DOHH2 (cell line): ENCODE results near the gene CDKN2C.

Experiments used
- H3F3A ChIP-seq: fragments of 200-600 bp; sonication (generic), shearing (Covaris generic); 2 replicates; pipeline ENCODE4 v1.6.0; 2016; ENCODE audit warnings: antibody characterized with exemption, mild to moderate bottlenecking; ENCODE audit not compliant: control insufficient read depth, insufficient read depth
- H3K27ac ChIP-seq: fragments of 200-600 bp; sonication (generic); 2 replicates; pipeline ENCODE4 v1.5.1; 2014; ENCODE audit warnings: low read depth, mild to moderate bottlenecking, low read length, moderate library complexity
- H3K27me3 ChIP-seq: fragments of 200-600 bp; sonication (generic); 2 replicates; pipeline ENCODE4 v1.6.1; 2014; ENCODE audit warnings: mild to moderate bottlenecking, low read length, mixed read lengths; ENCODE audit not compliant: control insufficient read depth
- H3K36me3 ChIP-seq: fragments of 200-600 bp; sonication (generic); 2 replicates; pipeline ENCODE4 v1.6.1; 2014; ENCODE audit warnings: mild to moderate bottlenecking, low read length, moderate library complexity, mixed read lengths; ENCODE audit not compliant: control insufficient read depth
- H3K4me1 ChIP-seq: fragments of 200-600 bp; sonication (generic); 2 replicates; pipeline ENCODE4 v1.6.1; 2014; ENCODE audit warnings: mild to moderate bottlenecking, low read length, mixed read lengths; ENCODE audit not compliant: control insufficient read depth
- H3K4me2 ChIP-seq: fragments of 200-600 bp; sonication (generic); 2 replicates; pipeline ENCODE4 v1.6.0; 2014; ENCODE audit warnings: mild to moderate bottlenecking, low read length, moderate library complexity
- H3K4me3 ChIP-seq: fragments of 200-600 bp; sonication (generic); 2 replicates; pipeline ENCODE4 v1.5.1; 2014; ENCODE audit warnings: mild to moderate bottlenecking, low read length, mixed read lengths
- H3K79me2 ChIP-seq: fragments of 200-600 bp; sonication (generic); 2 replicates; pipeline ENCODE4 v1.6.1; 2014; ENCODE audit warnings: mild to moderate bottlenecking, low read length, mixed read lengths; ENCODE audit not compliant: control insufficient read depth
- H3K9me2 ChIP-seq: fragments of 200-600 bp; sonication (generic); replicated peaks from 2 replicates; pipeline ENCODE4 v1.6.1; 2014; ENCODE audit warnings: mild to moderate bottlenecking, low read length, mixed read lengths; ENCODE audit not compliant: control insufficient read depth
- H3K9me3 ChIP-seq: fragments of 200-600 bp; sonication (generic); 2 replicates; pipeline ENCODE4 v1.6.1; 2014; ENCODE audit warnings: antibody characterized with exemption, low read length, mixed read lengths; ENCODE audit not compliant: control insufficient read depth, insufficient read depth
- H4K20me1 ChIP-seq: fragments of 200-600 bp; sonication (generic); 2 replicates; pipeline ENCODE4 v1.6.0; 2014; ENCODE audit warnings: low read depth, mild to moderate bottlenecking, antibody characterized with exemption, low read length, moderate library complexity; ENCODE audit not compliant: control insufficient read depth, insufficient read depth
- CTCF ChIP-seq: fragments of 200-600 bp; sonication (generic); IDR thresholded peaks from one replicate; pipeline ENCODE4 v1.5.1; 2014; ENCODE audit warnings: antibody characterized with exemption, mild to moderate bottlenecking, low read depth, low read length; ENCODE audit not compliant: poor library complexity, severe bottlenecking
- EZH2phosphoT487 ChIP-seq: fragments of 200-600 bp; sonication (generic); IDR thresholded peaks from 2 replicates; pipeline ENCODE4 v1.6.1; 2017; ENCODE audit warnings: borderline replicate concordance, mild to moderate bottlenecking, antibody characterized with exemption, low read length, moderate library complexity, mixed read lengths

The CDKN2C gene

GRCh38 chr1:50936321-50936720, 33.7 kb upstream of the CDKN2C start:
- TF ChIP-seq EZH2phosphoT487 (no peak), CTCF (no peak)
- peaks cover 98% of the 10 kb centered on the region for H3K79me2 ChIP-seq
- no peak overlapping the region for H3K4me2 ChIP-seq
- H3K27me3 ChIP-seq = no peaks in the 10 kb centered on the region
- H3K4me1 ChIP-seq = peaks cover 19% of the 10 kb centered on the region
- peaks cover under 1% of the 10 kb centered on the region; the same call in 1 of the 2 replicates for H3K36me3 ChIP-seq
- H3K4me3 ChIP-seq = no peak overlapping the region
- no peak overlapping the region for H3K27ac ChIP-seq
- peaks cover 5% of the 10 kb centered on the region; the same call in 1 of the 2 replicates for H4K20me1 ChIP-seq
- H3K9me3 ChIP-seq = no peaks in the 10 kb centered on the region
- peaks cover 4% of the 10 kb centered on the region; the same call in 1 of the 2 replicates for H3F3A ChIP-seq
- H3K9me2 ChIP-seq = no peaks in the 10 kb centered on the region

- H3K27ac ChIP-seq = no peak overlapping the region
- H3K27me3 ChIP-seq = no peaks in the 10 kb centered on the region
- TF ChIP-seq EZH2phosphoT487 (no peak), CTCF (no peak)
- no peaks in the 10 kb centered on the region for H3K9me2 ChIP-seq
- peaks cover 100% of the 10 kb centered on the region for H3K79me2 ChIP-seq
- peaks cover 6% of the 10 kb centered on the region; the same call in 1 of the 2 replicates for H3K4me1 ChIP-seq
- H3K9me3 ChIP-seq = no peaks in the 10 kb centered on the region
- peaks cover 8% of the 10 kb centered on the region for H4K20me1 ChIP-seq
- H3K4me2 ChIP-seq = no peak overlapping the region
- H3K36me3 ChIP-seq = peaks cover 19% of the 10 kb centered on the region
- no peak overlapping the region for H3K4me3 ChIP-seq
- H3F3A ChIP-seq = no peaks in the 10 kb centered on the region
Measured at GRCh38 chr1:50940291-50940690, 29.8 kb upstream of the CDKN2C start.

- no peak overlapping the region for H3K27ac ChIP-seq
- no peak for TF ChIP-seq CTCF
- TF ChIP-seq EZH2phosphoT487 = no peak
- H3K27me3 ChIP-seq = no peaks in the 10 kb centered on the region
- peaks cover 14% of the 10 kb centered on the region for H4K20me1 ChIP-seq
- no peak overlapping the region for H3K4me3 ChIP-seq
- H3F3A ChIP-seq = no peaks in the 10 kb centered on the region
- H3K4me2 ChIP-seq = no peak overlapping the region
- H3K79me2 ChIP-seq = peaks cover 100% of the 10 kb centered on the region
- H3K4me1 ChIP-seq = peaks cover 3% of the 10 kb centered on the region; the same call in 1 of the 2 replicates
- H3K9me2 ChIP-seq = no peaks in the 10 kb centered on the region
- peaks cover 34% of the 10 kb centered on the region for H3K36me3 ChIP-seq
- no peaks in the 10 kb centered on the region for H3K9me3 ChIP-seq
Measured at GRCh38 chr1:50942334-50942733, 27.7 kb upstream of the CDKN2C start.
